DOHH2 (cell line): ENCODE measurements around the gene SF3B6.
"Not testable (repeated sequence)": the region's sequence is repeated elsewhere in the genome, so short reads cannot be mapped to it uniquely, and the experiment has no call there.

Source experiments
- H3F3A ChIP-seq: fragments of 200-600 bp; sonication (generic), shearing (Covaris generic); 2 replicates; pipeline ENCODE4 v1.6.0; 2016; ENCODE audit warnings: antibody characterized with exemption, mild to moderate bottlenecking; ENCODE audit not compliant: control insufficient read depth, insufficient read depth
- H3K27ac ChIP-seq: fragments of 200-600 bp; sonication (generic); 2 replicates; pipeline ENCODE4 v1.5.1; 2014; ENCODE audit warnings: low read depth, mild to moderate bottlenecking, low read length, moderate library complexity
- H3K27me3 ChIP-seq: fragments of 200-600 bp; sonication (generic); 2 replicates; pipeline ENCODE4 v1.6.1; 2014; ENCODE audit warnings: mild to moderate bottlenecking, low read length, mixed read lengths; ENCODE audit not compliant: control insufficient read depth
- H3K36me3 ChIP-seq: fragments of 200-600 bp; sonication (generic); 2 replicates; pipeline ENCODE4 v1.6.1; 2014; ENCODE audit warnings: mild to moderate bottlenecking, low read length, moderate library complexity, mixed read lengths; ENCODE audit not compliant: control insufficient read depth
- H3K4me1 ChIP-seq: fragments of 200-600 bp; sonication (generic); 2 replicates; pipeline ENCODE4 v1.6.1; 2014; ENCODE audit warnings: mild to moderate bottlenecking, low read length, mixed read lengths; ENCODE audit not compliant: control insufficient read depth
- H3K4me2 ChIP-seq: fragments of 200-600 bp; sonication (generic); 2 replicates; pipeline ENCODE4 v1.6.0; 2014; ENCODE audit warnings: mild to moderate bottlenecking, low read length, moderate library complexity
- H3K4me3 ChIP-seq: fragments of 200-600 bp; sonication (generic); 2 replicates; pipeline ENCODE4 v1.5.1; 2014; ENCODE audit warnings: mild to moderate bottlenecking, low read length, mixed read lengths
- H3K79me2 ChIP-seq: fragments of 200-600 bp; sonication (generic); 2 replicates; pipeline ENCODE4 v1.6.1; 2014; ENCODE audit warnings: mild to moderate bottlenecking, low read length, mixed read lengths; ENCODE audit not compliant: control insufficient read depth
- H3K9me2 ChIP-seq: fragments of 200-600 bp; sonication (generic); replicated peaks from 2 replicates; pipeline ENCODE4 v1.6.1; 2014; ENCODE audit warnings: mild to moderate bottlenecking, low read length, mixed read lengths; ENCODE audit not compliant: control insufficient read depth
- H3K9me3 ChIP-seq: fragments of 200-600 bp; sonication (generic); 2 replicates; pipeline ENCODE4 v1.6.1; 2014; ENCODE audit warnings: antibody characterized with exemption, low read length, mixed read lengths; ENCODE audit not compliant: control insufficient read depth, insufficient read depth
- H4K20me1 ChIP-seq: fragments of 200-600 bp; sonication (generic); 2 replicates; pipeline ENCODE4 v1.6.0; 2014; ENCODE audit warnings: low read depth, mild to moderate bottlenecking, antibody characterized with exemption, low read length, moderate library complexity; ENCODE audit not compliant: control insufficient read depth, insufficient read depth
- EZH2phosphoT487 ChIP-seq: fragments of 200-600 bp; sonication (generic); IDR thresholded peaks from 2 replicates; pipeline ENCODE4 v1.6.1; 2017; ENCODE audit warnings: borderline replicate concordance, mild to moderate bottlenecking, antibody characterized with exemption, low read length, moderate library complexity, mixed read lengths
- TF ChIP-seq, protein P1 (sequence below): fragments of 200-600 bp; sonication (generic); IDR thresholded peaks from one replicate; pipeline ENCODE4 v1.5.1; 2014; ENCODE audit warnings: antibody characterized with exemption, mild to moderate bottlenecking, low read depth, low read length; ENCODE audit not compliant: poor library complexity, severe bottlenecking

Gene SF3B6

DNA sequence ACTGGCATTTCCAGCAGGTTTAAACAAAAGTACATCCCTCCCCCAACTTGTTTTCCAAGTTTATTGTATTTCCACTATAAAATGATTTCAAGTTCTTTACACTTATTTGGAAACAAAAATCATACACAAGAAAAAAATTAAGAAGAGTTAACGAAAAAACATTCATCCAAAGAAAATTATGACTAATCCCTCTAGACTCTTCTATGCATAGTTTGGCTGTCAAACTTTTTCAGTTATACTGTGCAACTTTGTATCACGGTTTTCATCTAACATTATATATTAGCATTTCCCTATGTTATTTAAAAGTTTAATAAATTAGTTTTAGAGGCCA is 29.6 kb downstream of the SF3B6 start:
- Histone ChIP-seq H3K9me2 (no peaks in the 10 kb centered on the region), H3F3A (peaks cover 11% of the 10 kb centered on the region), H4K20me1 (no peaks in the 10 kb centered on the region), H3K4me2 (peak overlapping the region; percentile 74), H3K36me3 (no peaks in the 10 kb centered on the region; the same call in 1 of the 2 replicates), H3K27ac (no peak overlapping the region), H3K79me2 (peaks cover 38% of the 10 kb centered on the region), H3K9me3 (no peaks in the 10 kb centered on the region), H3K27me3 (peaks cover 18% of the 10 kb centered on the region), H3K4me3 (peak overlapping the region; percentile 87), H3K4me1 (peaks cover 36% of the 10 kb centered on the region)
- TF ChIP-seq EZH2phosphoT487, result no peak
- TF ChIP-seq, protein P1, sequence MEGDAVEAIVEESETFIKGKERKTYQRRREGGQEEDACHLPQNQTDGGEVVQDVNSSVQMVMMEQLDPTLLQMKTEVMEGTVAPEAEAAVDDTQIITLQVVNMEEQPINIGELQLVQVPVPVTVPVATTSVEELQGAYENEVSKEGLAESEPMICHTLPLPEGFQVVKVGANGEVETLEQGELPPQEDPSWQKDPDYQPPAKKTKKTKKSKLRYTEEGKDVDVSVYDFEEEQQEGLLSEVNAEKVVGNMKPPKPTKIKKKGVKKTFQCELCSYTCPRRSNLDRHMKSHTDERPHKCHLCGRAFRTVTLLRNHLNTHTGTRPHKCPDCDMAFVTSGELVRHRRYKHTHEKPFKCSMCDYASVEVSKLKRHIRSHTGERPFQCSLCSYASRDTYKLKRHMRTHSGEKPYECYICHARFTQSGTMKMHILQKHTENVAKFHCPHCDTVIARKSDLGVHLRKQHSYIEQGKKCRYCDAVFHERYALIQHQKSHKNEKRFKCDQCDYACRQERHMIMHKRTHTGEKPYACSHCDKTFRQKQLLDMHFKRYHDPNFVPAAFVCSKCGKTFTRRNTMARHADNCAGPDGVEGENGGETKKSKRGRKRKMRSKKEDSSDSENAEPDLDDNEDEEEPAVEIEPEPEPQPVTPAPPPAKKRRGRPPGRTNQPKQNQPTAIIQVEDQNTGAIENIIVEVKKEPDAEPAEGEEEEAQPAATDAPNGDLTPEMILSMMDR, result no peak

DNA sequence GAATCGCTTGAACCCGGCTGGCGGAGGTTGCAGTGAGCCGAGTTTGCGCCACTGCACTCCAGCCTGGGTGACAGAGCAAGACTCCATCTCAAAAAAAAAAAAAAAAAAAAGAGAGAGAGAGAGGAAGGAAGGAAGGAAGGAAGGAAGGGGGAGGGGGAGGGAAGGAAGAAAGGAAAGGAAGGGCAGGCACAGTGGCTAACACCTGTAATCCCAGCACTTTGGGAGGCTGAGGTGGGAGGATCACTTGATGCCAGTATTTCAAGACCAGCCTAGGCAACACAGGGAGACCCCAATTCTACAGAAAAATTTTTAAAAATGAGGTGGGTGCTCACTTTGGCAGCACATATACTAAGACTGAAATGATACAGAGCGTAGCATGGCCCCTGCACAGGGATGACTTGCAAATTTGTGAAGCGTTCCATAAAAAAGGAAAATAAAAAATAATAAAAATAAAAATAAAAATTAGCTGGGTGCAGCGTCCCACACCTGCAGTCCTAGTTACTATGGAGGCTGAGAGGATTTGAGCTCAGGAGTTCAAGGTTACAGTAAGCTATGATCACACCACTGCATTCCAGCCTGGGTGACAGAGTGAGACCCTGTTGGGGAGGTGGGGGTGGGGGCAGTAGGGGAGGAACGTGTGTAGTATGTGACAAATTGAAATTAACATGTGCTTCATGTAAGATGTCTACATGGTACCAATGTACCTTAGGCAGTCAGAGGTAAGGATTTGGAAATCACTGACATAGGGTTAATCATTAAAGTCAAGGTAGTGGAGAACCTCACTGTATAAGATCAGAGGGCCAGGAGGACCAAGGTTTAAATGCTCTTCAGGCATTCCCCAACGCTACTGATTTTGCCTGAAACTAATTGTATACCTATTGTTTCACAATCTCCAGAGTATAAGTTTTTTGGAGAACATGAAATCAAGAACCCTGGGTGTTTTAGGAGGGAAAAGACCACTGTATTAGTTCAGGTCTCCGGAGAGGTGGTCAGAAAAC is 30.3 kb downstream of the SF3B6 start:
- TF ChIP-seq EZH2phosphoT487, result no peak
- TF ChIP-seq, protein P1, result no peak
- Histone ChIP-seq H3K9me2 (no peaks in the 10 kb centered on the region), H3K27me3 (peaks cover 13% of the 10 kb centered on the region), H3K27ac (no peak overlapping the region), H4K20me1 (no peaks in the 10 kb centered on the region), H3K36me3 (no peaks in the 10 kb centered on the region; the same call in 1 of the 2 replicates), H3K4me2 (peak overlapping the region; percentile 74), H3F3A (peaks cover 11% of the 10 kb centered on the region), H3K4me1 (peaks cover 36% of the 10 kb centered on the region), H3K9me3 (no peaks in the 10 kb centered on the region), H3K4me3 (peak overlapping the region; percentile 87), H3K79me2 (peaks cover 44% of the 10 kb centered on the region)

DNA sequence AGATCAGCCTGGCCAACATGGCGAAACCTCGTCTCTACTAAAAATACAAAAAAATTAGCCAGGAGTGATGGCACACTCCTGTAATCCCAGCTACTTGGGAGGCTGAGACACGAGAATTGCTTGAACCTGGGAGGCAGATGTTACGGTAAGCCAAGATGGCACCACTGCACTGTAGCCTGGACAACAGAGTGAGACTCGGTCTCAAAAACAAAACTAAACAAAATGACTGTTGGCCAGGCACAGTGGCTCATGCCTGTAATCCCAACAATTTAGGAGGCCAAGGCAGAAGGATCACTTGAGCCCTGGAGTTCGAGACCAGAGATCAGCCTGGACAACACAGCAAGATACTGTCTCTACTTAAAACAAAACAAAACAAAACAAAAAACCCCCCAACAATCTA is 33.0 kb downstream of the SF3B6 start:
- H3K79me2 ChIP-seq, result peaks cover 52% of the 10 kb centered on the region
- not testable (repeated sequence) for H3K27me3 ChIP-seq

DNA sequence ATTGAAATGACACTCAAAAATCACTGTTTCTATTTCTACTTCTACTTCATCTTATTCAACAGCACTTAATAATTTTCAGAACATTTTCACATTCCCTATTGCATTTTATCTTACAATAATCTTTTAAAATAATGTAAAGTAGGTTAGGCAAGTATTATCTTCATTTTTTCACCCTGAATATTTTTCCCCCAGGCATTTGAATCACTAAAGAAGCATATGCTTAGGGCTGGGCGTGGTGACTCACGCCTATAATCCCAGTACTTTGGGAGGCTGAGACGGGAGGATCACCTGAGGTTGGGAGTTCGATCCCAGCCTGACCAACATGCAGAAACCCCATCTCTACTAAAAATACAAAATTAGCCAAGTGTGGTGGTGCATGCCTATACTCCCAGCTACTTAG is 35.6 kb downstream of the SF3B6 start:
- Histone ChIP-seq H3K27ac (no peak overlapping the region), H3K79me2 (peaks cover 60% of the 10 kb centered on the region), H3K4me3 (no peak overlapping the region), H3K9me2 (no peaks in the 10 kb centered on the region), H3K4me2 (no peak overlapping the region), H4K20me1 (no peaks in the 10 kb centered on the region), H3K36me3 (peaks cover 35% of the 10 kb centered on the region), H3K27me3 (no peaks in the 10 kb centered on the region), H3K4me1 (peaks cover 12% of the 10 kb centered on the region), H3F3A (no peaks in the 10 kb centered on the region), H3K9me3 (no peaks in the 10 kb centered on the region)
- no peak for TF ChIP-seq EZH2phosphoT487
- TF ChIP-seq, protein P1, result no peak

More for the DNA sequence above, 33.0 kb downstream of the SF3B6 start:
- not testable (repeated sequence) for H4K20me1 ChIP-seq, H3K9me3 ChIP-seq, H3F3A ChIP-seq, H3K9me2 ChIP-seq, H3K27ac ChIP-seq, H3K4me2 ChIP-seq, H3K4me3 ChIP-seq
- Histone ChIP-seq H3K36me3 (peaks cover 14% of the 10 kb centered on the region), H3K4me1 (peaks cover 20% of the 10 kb centered on the region)
